GM12865 (cell line): ENCODE results near the gene KIF26B.
"Not testable (repeated sequence)": the region's sequence is repeated elsewhere in the genome, so short reads cannot be mapped to it uniquely, and the experiment has no call there.

ENCODE experiments used
- DNase-seq: peaks from one replicate; pipeline ENCODE4 v3.0.0; 2010; ENCODE audit warnings: low read depth
- H3K4me3 ChIP-seq: 2 replicates; pipeline ENCODE4 v1.5.1; 2011; ENCODE audit warnings: mild to moderate bottlenecking, low read depth, low read length, control low read depth
- CTCF ChIP-seq: IDR thresholded peaks from 2 replicates; pipeline ENCODE4 v1.5.1; 2011; ENCODE audit warnings: low read length, control low read depth, low read depth, inconsistent platforms; ENCODE audit not compliant: insufficient read depth; ENCODE audit errors: missing control alignments

KIF26B gene

DNA sequence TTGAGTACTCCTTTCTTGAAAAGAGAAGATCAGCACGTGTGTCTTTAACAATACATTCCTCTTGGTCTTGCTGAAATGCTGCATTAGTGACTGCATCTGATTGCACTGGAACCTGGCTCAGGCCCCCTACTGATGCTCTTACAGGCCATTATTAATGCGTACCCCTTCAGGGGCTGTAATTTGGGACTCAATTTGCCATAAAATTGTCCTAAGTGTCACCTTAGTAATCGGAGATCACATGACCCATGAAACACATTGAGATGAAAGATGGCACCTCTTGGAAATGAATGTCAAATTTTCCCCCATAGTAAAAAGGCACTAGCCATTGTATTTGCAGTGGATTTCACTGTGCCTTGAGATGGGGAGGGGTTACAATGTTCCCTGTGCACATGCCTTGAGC, 563.3 kb downstream of the KIF26B start:
- no peak for DNase-seq
- H3K4me3 ChIP-seq: no peak overlapping the region
- no peak for TF ChIP-seq CTCF

- no peak overlapping the region for H3K4me3 ChIP-seq
- no peak for DNase-seq
- no peak for TF ChIP-seq CTCF
Measured at GRCh38 chr1:245718951-245719350, 564.2 kb downstream of the KIF26B start.

DNA sequence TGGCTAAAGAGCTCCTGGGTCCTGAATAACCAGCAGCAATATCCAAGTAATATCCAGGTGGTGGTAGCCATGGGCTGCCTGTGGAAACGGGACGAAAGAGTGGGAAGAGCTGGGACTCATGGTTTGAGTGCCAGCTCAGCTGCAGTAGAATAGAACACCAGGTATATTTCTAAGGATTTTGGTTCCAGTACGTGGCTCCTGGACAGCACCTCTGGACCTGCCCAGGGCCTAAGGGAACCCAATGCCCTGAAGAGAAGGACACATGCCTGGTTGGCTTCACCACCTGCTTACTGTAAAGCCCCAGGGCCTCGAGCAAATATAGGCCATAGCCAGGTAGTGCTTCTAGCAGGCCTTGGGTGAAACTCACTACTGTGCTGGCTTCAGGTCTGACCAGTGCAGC, 566.7 kb downstream of the KIF26B start:
- no peak overlapping the region for H3K4me3 ChIP-seq
- no peak for DNase-seq

DNA sequence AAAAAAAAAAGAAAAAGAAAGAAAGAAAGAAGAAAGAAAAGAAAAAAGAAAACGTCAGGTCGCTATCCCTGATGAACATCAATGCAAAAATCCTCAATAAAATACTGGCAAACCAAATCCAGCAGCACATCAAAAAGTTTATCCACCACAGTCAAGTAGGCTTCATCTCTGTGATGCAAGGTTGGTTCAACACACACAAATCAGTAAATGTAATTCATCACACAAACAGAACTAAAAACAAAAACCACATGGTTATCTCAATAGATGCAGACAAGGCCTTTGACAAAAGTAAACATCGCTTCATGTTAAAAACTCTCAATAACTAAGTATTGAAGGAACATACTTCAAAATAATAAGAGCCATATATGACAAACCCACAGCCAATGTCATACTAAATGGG, 573.2 kb downstream of the KIF26B start:
- not testable (repeated sequence) for H3K4me3 ChIP-seq, DNase-seq

More for the DNA sequence above, 566.7 kb downstream of the KIF26B start:
- TF ChIP-seq CTCF: no peak

DNA sequence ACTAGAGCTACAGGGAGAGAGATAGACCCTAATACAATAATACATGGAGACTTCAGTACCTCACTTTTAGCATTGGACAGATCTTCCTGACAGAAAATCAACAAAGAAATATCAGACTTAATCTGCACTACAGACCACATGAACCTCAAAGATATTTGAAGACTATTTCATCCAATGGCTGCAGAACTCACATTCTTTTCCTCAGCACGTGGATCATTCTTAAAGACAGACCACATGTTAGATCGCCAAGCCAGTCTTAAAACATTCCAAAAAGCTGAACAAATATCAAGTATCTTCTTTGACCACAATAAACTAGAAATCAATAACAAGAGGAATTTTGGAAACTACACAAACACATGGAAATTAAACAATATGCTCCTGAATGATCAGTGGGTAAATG, 576.0 kb downstream of the KIF26B start:
- no peak for DNase-seq
- no peak for TF ChIP-seq CTCF
- no peak overlapping the region for H3K4me3 ChIP-seq

DNA sequence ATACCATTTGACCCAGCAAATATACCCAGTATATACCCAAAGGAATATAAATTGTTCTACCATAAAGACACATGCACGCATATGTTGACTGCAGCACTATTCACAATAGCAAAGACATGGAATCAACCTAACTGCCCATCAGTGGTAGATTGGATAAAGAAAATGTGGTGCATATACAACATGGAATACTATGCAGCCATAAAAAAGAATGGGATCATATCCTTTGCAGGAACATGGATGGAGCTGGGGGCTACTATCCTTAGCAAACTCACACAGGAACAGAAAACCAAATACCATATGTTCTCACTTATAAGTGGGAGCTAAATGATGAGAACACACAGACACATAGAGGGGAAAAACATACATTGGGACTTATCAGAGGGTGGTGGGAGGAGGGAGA, 585.6 kb downstream of the KIF26B start:
- not testable (repeated sequence) for H3K4me3 ChIP-seq, DNase-seq

GRCh38 chr1:245742896-245743295, 588.1 kb downstream of the KIF26B start:
- no peak overlapping the region for H3K4me3 ChIP-seq
- DNase-seq: no peak
- TF ChIP-seq CTCF: no peak

DNA sequence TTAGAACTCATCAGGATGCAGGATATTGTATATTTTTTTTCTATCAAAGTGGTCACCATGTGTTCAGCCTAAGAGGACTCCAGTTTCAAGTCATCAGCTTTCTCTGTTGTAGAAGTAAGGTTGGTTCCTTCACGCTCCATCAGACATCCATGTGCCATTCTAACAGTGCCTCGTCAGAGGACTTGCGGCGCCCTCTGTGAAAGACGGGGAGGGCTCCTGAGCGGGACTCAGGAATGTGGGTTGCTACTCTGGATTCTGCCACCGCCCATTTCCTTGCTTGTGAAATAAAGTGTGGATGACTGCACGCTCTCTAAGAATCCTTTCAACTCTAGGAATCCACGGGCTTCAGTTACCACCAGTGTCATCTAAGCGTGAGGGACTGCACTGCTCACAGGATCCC, 593.5 kb downstream of the KIF26B start:
- no peak overlapping the region for H3K4me3 ChIP-seq
- TF ChIP-seq CTCF: no peak
- DNase-seq: no peak
